ENCODE measurements around the gene RHOT1.

GRCh38 chr17:32156656-32157055, 14.4 kb downstream of the RHOT1 start:
- TF ChIP-seq CTCF (IDR thresholded peaks at IDR 0.05) (no peak), REST (IDR thresholded peaks at IDR 0.05; ENCODE audit: insufficient read depth in 1 of 2, low read depth in 2 of 2, low read length in 1 of 2) (no peak), TCF7L2 (IDR thresholded peaks at IDR 0.05; ENCODE audit: low read depth, low read length) (no peak)

Data from Panc1 (cell line).